Effector memory CD4-positive, alpha-beta T cell (primary cell): ENCODE data around the gene SYTL3.
"Not testable (repeated sequence)": the region's sequence is repeated elsewhere in the genome, so short reads cannot be mapped to it uniquely, and the experiment has no call there.

Experiments
- DNase-seq, 3 donors: peaks; one replicate each; pipeline ENCODE4 v3.0.0-alpha.2; 2020
- H3K27ac ChIP-seq: 2 replicates; pipeline ENCODE4 v1.7.0; 2013; ENCODE audit warnings: mild to moderate bottlenecking, low read length, moderate library complexity; ENCODE audit not compliant: insufficient read depth, poor library complexity, severe bottlenecking
- H3K27me3 ChIP-seq: replicated peaks from 2 replicates; pipeline ENCODE4 v1.7.0; 2013; ENCODE audit warnings: mild to moderate bottlenecking, low read length; ENCODE audit not compliant: insufficient read depth, control insufficient read depth, poor library complexity, severe bottlenecking
- H3K36me3 ChIP-seq: 2 replicates; pipeline ENCODE4 v1.7.0; 2013; ENCODE audit warnings: mild to moderate bottlenecking, low read length, moderate library complexity; ENCODE audit not compliant: control insufficient read depth, insufficient read depth
- H3K4me1 ChIP-seq: 2 replicates; pipeline ENCODE4 v1.7.0; 2013; ENCODE audit warnings: low read length, mild to moderate bottlenecking; ENCODE audit not compliant: control insufficient read depth, insufficient read depth, poor library complexity, severe bottlenecking
- H3K4me3 ChIP-seq: 2 replicates; pipeline ENCODE4 v1.7.0; 2013; ENCODE audit warnings: low read length, low read depth, mild to moderate bottlenecking; ENCODE audit not compliant: insufficient read depth, poor library complexity, severe bottlenecking
- H3K9me3 ChIP-seq: 2 replicates; pipeline ENCODE4 v1.7.0; 2013; ENCODE audit warnings: mild to moderate bottlenecking, low read length, moderate library complexity; ENCODE audit not compliant: control insufficient read depth

SYTL3 gene

GRCh38 chr6:158630938-158631616, 18.8 kb upstream of the SYTL3 start:
- Histone ChIP-seq H3K36me3 (peaks cover 61% of the 10 kb centered on the region), H3K4me3 (no peak overlapping the region)
- no peak for DNase-seq

GRCh38 chr6:158631678-158632537, 17.9 kb upstream of the SYTL3 start:
- peak overlapping the region; percentile 10 for H3K27ac ChIP-seq
- no peak overlapping the region for H3K4me3 ChIP-seq
- H3K4me1 ChIP-seq, result peaks cover 15% of the 10 kb centered on the region
- peaks cover 61% of the 10 kb centered on the region for H3K36me3 ChIP-seq
- no peaks in the 10 kb centered on the region for H3K9me3 ChIP-seq
- H3K27me3 ChIP-seq, result no peaks in the 10 kb centered on the region
- no peak for DNase-seq

More at GRCh38 chr6:158630938-158631616, 18.8 kb upstream of the SYTL3 start:
- Histone ChIP-seq H3K27ac (peak overlapping the region; percentile 26), H3K27me3 (no peaks in the 10 kb centered on the region), H3K4me1 (peaks cover 15% of the 10 kb centered on the region), H3K9me3 (no peaks in the 10 kb centered on the region)

- peak overlapping the region; percentile 10 for H3K27ac ChIP-seq
- peaks cover 61% of the 10 kb centered on the region for H3K36me3 ChIP-seq
Observed at GRCh38 chr6:158632538-158633119, 17.2 kb upstream of the SYTL3 start.

GRCh38 chr6:158633127-158633526, 16.7 kb upstream of the SYTL3 start:
- H3K9me3 ChIP-seq, result no peaks in the 10 kb centered on the region
- peaks cover 60% of the 10 kb centered on the region for H3K36me3 ChIP-seq
- H3K4me3 ChIP-seq, result no peak overlapping the region
- H3K27me3 ChIP-seq, result no peaks in the 10 kb centered on the region
- DNase-seq, result no peak
- no peak overlapping the region for H3K27ac ChIP-seq
- peaks cover 15% of the 10 kb centered on the region for H3K4me1 ChIP-seq

More at GRCh38 chr6:158632538-158633119, 17.2 kb upstream of the SYTL3 start:
- not testable (repeated sequence) for H3K9me3 ChIP-seq, H3K4me3 ChIP-seq, DNase-seq, H3K27me3 ChIP-seq
- peaks cover 15% of the 10 kb centered on the region for H3K4me1 ChIP-seq

GRCh38 chr6:158634695-158635426, 15.0 kb upstream of the SYTL3 start:
- Histone ChIP-seq H3K36me3 (peaks cover 48% of the 10 kb centered on the region), H3K4me1 (peaks cover 15% of the 10 kb centered on the region), H3K27ac (peak overlapping the region; percentile 45), H3K27me3 (no peaks in the 10 kb centered on the region), H3K9me3 (no peaks in the 10 kb centered on the region), H3K4me3 (no peak overlapping the region)
- no peak for DNase-seq

- no peak overlapping the region for H3K4me3 ChIP-seq
- H3K27ac ChIP-seq, result peak overlapping the region; percentile 45
- no peak for DNase-seq
- no peaks in the 10 kb centered on the region for H3K9me3 ChIP-seq
- peaks cover 20% of the 10 kb centered on the region for H3K4me1 ChIP-seq
- peaks cover 43% of the 10 kb centered on the region for H3K36me3 ChIP-seq
- no peaks in the 10 kb centered on the region for H3K27me3 ChIP-seq
Observed at GRCh38 chr6:158635427-158636073, 14.3 kb upstream of the SYTL3 start.

GRCh38 chr6:158636778-158637177, 13.1 kb upstream of the SYTL3 start:
- DNase-seq, result no peak
- Histone ChIP-seq H3K4me1 (peaks cover 31% of the 10 kb centered on the region), H3K36me3 (peaks cover 33% of the 10 kb centered on the region), H3K27ac (no peak overlapping the region), H3K9me3 (no peaks in the 10 kb centered on the region), H3K27me3 (no peaks in the 10 kb centered on the region), H3K4me3 (no peak overlapping the region)

GRCh38 chr6:158638324-158638854, 11.5 kb upstream of the SYTL3 start:
- Histone ChIP-seq H3K27me3 (no peaks in the 10 kb centered on the region), H3K27ac (no peak overlapping the region), H3K4me3 (no peak overlapping the region), H3K4me1 (peaks cover 44% of the 10 kb centered on the region), H3K36me3 (peaks cover 31% of the 10 kb centered on the region), H3K9me3 (no peaks in the 10 kb centered on the region)
- DNase-seq, result no peak

GRCh38 chr6:158639056-158639455, 10.8 kb upstream of the SYTL3 start:
- Histone ChIP-seq H3K4me1 (peaks cover 44% of the 10 kb centered on the region), H3K36me3 (peaks cover 31% of the 10 kb centered on the region), H3K27me3 (no peaks in the 10 kb centered on the region), H3K27ac (no peak overlapping the region), H3K9me3 (no peaks in the 10 kb centered on the region), H3K4me3 (no peak overlapping the region)
- DNase-seq, result no peak
